T-helper 2 cell (primary cell): ENCODE data around the gene CGB7.
"Not testable (repeated sequence)": the region's sequence is repeated elsewhere in the genome, so short reads cannot be mapped to it uniquely, and the experiment has no call there.

Experiments used
- DNase-seq, 5 experiments: peaks; one replicate each; pipeline versions ENCODE4 v3.0.0 to v3.0.0-alpha.2; 2012 to 2022
- total RNA-seq, 2 donors: gene quantifications; one replicate each; lab custom pipeline; 2026; lab: John Stamatoyannopoulos, UW

Gene CGB7
- total RNA-seq: 0 reads per million in 2 donors

DNA sequence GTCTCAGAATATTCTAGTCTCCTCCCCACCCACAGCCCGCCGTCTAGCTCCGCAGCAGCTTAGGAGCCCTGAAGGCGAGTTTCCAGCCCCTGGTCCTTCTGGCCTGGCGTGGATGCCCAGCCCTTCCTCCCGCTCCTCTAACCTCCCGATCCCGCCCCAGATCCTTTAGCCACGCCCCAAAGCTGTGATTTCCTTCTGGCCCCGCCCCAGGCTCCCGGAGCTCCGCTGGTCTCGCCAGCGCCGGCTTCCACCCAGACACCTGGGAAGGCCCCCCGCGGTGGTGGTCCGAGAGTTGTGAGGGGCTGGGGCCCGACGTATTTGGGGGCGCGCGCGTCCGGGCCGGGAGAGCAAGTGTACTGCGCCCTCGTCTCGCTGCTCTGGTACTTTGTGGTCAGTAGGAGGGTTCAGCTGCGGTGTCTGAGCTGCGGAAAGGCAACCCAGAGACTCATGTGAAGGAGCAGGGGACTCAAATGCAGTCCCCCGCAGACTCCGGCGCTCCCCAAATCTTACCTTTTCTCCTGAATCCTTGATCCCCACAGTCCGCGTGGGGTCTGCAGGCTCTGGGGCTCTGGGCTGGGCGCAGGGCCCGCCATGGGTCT is at the start of gene CGB7:
Gene CGB7 (minus strand): TSS at position 114 of the 599 bp plus-strand sequence. CDS start 2,374 bp downstream, outside the sequence.
- DNase-seq: peak in 3 of 5 experiments; percentile 17 to 37 (median 33)

DNA sequence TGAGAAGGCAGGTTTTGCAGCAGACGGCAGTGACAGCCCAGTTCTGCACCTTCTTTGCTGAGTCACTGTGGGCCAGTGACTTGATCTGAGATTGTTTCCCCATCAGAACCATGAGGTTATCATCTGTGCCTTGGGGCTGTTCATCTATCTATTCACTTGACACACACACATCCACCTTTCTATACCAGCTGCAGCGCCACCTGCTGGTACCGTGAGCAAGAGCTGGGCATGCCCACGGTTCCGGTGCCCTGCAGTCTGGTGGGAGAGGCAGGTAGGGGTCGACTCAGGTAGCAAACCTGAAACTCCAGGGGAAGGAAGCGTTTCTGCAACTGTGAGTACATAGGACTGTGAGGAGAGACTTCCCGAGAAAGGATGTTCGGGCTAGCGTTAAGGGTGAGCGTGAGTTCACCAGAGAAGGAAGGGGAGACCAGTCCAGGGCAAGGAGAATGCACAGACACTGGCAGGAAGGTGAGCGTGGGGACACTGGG is 49.1 kb upstream of the CGB7 start:
- DNase-seq: peak in 3 of 5 experiments; percentile 56 to 68 (median 56)

- DNase-seq: no peak
These were observed 46.8 kb upstream of the CGB7 start for GRCh38 chr19:49104229-49104864.

- DNase-seq: no peak
These were observed 46.0 kb upstream of the CGB7 start for GRCh38 chr19:49103331-49104085.

DNA sequence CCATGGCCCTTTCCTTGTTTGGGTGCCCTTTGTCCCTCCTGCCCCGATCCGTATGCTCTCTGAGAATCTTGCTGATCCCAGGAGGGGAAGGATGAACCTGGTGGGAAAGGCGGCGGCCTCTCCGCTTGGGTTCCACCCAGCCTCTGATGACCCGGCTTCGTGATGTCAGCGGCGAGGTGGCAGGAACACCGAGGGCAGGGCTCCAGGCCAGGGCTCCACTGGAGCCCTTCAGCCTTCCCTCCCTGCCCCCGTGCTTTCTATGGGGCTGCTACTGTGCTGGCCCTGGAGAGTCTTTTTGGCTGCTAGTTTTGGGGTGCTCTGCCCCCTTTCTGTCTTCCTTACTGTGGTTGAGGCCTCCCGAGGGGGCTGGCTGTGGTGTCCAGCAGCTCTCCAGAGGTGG is 44.8 kb upstream of the CGB7 start:
- no peak for DNase-seq

DNA sequence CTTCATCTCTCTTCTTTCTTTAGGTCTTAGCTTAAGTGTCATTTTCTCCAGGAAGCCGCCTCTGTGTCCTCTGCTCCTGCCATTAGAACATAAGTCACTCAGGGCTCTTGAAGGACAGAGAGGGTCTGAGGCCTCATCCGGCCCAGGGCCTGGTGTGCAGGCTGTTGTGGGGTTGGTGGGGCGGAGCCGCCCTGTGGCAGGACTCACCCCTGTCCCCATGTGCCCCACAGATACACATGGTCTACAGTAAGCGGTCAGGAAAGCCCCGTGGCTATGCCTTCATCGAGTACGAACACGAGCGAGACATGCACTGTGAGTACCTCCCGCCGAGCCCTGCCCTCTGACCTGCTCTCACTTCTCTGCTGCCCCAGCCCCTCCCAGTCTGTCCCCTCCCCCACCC is 43.6 kb upstream of the CGB7 start:
- no peak for DNase-seq

DNA sequence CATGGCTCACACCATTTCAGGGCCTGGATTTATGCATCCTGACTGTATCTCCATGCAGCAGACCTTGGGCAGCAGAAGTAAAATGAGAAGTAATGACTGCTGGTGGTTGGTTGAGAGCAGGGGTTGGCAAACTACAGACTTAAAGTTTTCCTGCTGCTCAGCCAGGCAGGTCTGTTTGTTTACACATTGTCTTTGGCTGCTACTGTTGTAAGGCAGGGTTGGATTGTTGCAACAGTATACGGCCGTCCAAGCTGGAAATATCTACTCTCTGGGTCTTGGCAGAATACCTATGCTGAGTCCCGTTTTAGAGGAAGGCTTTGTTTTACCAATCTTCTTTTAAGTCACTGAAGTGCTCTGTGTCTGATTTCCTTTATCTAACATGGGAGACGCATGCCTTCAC is 41.2 kb upstream of the CGB7 start:
- DNase-seq: no peak

GRCh38 chr19:49097453-49098288 is 40.1 kb upstream of the CGB7 start:
- peak; percentile 44 to 82 (median 59) for DNase-seq

- DNase-seq: no peak
These were observed 37.2 kb upstream of the CGB7 start for GRCh38 chr19:49094505-49095482.

DNA sequence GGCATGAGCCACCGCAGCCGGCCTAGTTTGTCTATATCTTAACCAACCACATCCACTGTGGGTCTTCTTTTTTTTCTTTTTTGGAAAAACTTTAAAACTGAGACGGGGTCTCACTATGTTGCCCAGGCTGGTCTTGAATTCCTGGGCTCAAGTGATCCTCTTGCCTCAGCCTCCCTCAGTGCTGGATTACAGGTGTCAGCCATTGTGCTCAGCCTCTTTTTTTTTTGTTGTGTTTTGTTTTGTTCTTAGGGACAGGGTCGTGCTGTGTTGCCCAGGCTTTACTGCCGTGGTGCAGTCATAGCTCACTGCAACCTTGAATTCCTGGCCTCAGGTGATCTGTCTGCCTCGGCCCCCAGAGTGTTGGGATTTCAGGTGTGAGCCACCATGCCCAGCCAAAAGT is 35.1 kb upstream of the CGB7 start:
- DNase-seq: no peak

DNA sequence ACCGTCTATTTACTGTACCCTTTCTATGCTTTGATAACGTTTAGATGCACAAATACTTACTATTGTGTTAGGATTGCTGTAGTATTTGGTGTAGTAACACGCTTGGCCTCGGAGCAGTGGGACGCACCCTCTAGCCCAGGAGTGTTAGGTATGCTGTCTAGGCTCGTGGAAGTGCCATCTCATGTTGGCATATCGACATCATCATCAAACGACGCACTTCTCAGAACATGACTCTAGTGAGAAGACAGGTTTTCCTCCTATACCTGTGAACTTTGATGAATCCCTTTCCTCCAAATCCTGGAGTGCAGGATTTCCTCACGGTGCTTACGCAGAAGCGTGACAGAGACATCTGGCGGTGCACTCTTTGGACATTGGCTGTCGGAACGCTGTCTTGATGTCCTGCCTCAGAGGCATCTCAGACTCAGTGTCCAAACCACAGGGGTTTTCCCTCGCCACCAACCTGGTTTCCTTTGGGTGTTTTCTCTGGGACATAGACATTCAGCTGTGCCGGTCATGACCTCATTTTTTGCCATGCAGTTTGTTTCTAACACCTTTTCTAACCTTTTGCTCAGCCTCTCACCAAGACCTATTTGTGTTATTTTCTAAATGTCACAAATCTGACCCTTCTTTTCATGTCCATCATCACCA is 34.0 kb upstream of the CGB7 start:
- DNase-seq: no peak

- no peak for DNase-seq
These were observed 28.7 kb upstream of the CGB7 start for GRCh38 chr19:49086296-49086695.

DNA sequence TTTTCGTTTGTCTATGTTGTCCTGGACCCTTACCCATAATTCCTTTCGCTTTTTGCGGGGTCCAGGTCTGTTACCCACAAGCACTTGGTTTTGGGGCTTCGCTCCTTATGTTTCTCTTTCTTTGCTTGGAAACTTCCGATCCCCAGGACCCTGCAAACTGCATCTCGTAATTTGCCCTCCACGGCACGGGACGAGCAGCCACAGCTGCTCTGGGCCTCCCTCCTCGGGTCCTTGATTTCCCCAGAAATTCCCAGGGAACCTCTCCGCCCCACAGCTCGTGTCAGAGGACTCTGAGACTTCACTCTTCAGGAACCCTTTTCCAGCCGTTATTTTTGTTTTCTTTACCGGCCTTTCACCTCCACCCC is 28.3 kb upstream of the CGB7 start:
- no peak for DNase-seq

DNA sequence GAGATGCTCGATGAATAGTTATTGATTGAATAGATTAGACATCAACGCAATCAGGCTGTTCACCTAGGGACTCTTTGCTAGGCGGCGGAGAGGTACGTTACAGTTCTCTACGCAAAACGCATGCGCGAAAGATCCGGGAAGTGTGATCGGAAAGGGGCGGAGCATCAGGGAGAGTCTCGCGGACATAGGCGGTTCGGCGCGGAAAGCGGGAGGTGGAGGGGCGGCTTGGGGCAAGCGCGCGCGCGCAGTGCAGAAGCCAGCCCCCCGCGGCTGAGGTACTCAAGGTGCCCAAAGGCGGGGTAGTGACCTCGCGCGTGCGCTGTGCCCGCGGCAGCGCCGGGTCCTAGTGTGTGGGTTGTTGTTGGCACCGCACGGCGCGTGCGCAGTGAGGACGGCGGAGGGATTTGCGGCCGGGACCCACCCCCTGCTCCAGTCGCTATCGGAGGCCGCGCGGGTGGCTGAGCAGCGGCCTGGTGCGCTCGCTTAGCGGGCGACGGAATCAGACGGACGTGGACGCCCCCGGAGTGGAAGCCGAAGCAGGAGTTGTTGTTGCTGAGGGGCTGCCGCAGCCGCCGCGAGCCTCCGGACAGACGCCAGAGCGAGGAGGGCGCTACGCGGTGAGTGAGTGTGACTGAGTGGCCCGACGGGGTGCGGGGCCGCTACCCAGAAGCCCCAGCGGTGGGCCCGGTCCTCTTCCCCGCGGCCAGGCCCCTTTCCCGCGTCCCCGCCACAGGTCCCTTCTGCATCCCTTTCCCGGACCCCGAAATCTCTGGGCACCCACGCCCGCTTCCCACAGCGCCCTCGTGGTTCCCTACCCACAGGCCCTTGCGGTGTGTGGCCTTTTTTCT is 27.7 kb upstream of the CGB7 start, which contains the start of gene SNRNP70:
Gene SNRNP70 (plus strand): TSS at position 432 of the 848 bp plus-strand sequence. CDS start 964 bp downstream, outside the sequence.
- DNase-seq: peak; percentile 98 to 100 (median 99)

GRCh38 chr19:49084206-49085019 is 26.9 kb upstream of the CGB7 start:
- DNase-seq: no peak

- no peak for DNase-seq
These were observed 23.7 kb upstream of the CGB7 start for GRCh38 chr19:49081273-49081672.

DNA sequence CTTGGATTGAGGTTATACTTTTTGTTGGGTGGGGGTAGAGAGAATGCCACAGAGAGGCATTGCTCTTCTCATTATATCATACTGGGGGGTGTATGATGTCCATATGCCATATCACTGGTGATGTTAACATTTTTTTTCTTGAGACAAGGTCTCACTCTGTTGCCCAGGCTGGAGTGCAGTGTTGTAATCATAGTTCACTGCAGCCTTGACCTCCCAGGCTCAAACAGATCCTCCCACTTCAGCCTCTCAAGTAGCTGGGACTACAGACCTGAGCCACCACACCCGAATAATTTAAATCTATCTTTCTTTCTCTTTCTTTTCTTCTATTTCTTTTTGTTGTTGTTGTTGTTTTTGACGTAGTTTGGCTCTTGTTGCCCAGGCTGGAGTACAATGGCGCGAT is 22.8 kb upstream of the CGB7 start:
- no peak for DNase-seq

DNA sequence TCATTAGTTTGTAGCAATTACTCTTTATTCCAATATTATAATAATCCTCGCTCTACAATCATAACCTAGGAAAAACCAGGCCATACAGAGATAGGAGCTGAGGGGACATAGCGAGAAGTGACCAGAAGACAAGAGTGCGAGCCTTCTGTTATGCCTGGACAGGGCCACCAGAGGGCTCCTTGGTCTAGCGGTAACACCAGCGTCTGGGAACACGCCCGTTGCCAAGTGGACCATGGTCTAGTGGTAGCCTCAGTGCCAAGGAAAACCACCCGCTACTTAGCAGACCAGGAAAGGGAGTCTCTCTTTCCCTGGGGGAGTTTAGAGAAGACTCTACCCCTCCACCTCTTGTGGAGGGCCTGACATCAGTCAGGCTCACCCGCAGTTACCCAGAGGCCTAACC is 17.3 kb upstream of the CGB7 start:
- DNase-seq: not testable (repeated sequence)
